OCI-LY7 (cell line): ENCODE measurements around the gene AFG3L2. TPM values are rescaled to one million over a fixed set of nuclear protein-coding genes. Genes with fewer than 3 reads are reported as not detected.

ENCODE experiments used
- BruUV-seq: library from RNA; stranded (reverse); fragments of 400-500 nt; replicated peaks from 2 replicates; lab custom pipeline; 2021; lab: Mats Ljungman, UMichigan
- CTCF ChIA-PET: fragments of 300-600 bp; sonication (Branson Sonifier 250); formaldehyde crosslinking; loops from one replicate; lab custom pipeline; 2022; ENCODE audit warnings: antibody characterized with exemption; ENCODE audit not compliant: unreplicated experiment; lab: Charles Lee
- POLR2A ChIA-PET: fragments of 300-600 bp; sonication (Branson Sonifier 250); formaldehyde crosslinking; loops from one replicate; lab custom pipeline; 2022; ENCODE audit warnings: antibody characterized with exemption; lab: Charles Lee
- DNase-seq: peaks from one replicate; pipeline ENCODE4 v3.0.0-alpha.2; 2015; ENCODE audit warnings: low spot score
- H2AFZ ChIP-seq: fragments of 200-600 bp; sonication (generic), shearing (Covaris generic); 2 replicates; pipeline ENCODE4 v1.6.1; 2014; ENCODE audit warnings: mild to moderate bottlenecking, antibody characterized with exemption, low read length, moderate library complexity
- H3K27ac ChIP-seq: fragments of 200-600 bp; sonication (generic); 2 replicates; pipeline ENCODE4 v1.5.1; 2014; ENCODE audit warnings: mixed run types, low read depth, mild to moderate bottlenecking, moderate library complexity, low read length, inconsistent platforms; ENCODE audit not compliant: poor library complexity, severe bottlenecking
- H3K36me3 ChIP-seq: fragments of 200-600 bp; sonication (generic); 2 replicates; pipeline ENCODE4 v1.6.1; 2014; ENCODE audit warnings: mild to moderate bottlenecking, antibody characterized with exemption, low read length, moderate library complexity, mixed read lengths; ENCODE audit not compliant: insufficient read depth
- H3K4me1 ChIP-seq: fragments of 200-600 bp; sonication (generic); 2 replicates; pipeline ENCODE4 v1.5.1; 2014; ENCODE audit warnings: mild to moderate bottlenecking, low read length; ENCODE audit not compliant: insufficient read depth, poor library complexity, severe bottlenecking
- H3K4me2 ChIP-seq: fragments of 200-600 bp; sonication (generic); 2 replicates; pipeline ENCODE4 v1.6.1; 2014; ENCODE audit warnings: mild to moderate bottlenecking, low read length
- H3K4me3 ChIP-seq: fragments of 200-600 bp; sonication (generic); 2 replicates; pipeline ENCODE4 v1.5.1; 2014; ENCODE audit warnings: mild to moderate bottlenecking, low read depth, low read length; ENCODE audit not compliant: poor library complexity, severe bottlenecking
- H3K79me2 ChIP-seq: fragments of 200-600 bp; sonication (generic); 2 replicates; pipeline ENCODE4 v1.6.1; 2016; ENCODE audit warnings: low read depth, mild to moderate bottlenecking, low read length, moderate library complexity, mixed read lengths; ENCODE audit not compliant: insufficient read depth
- H3K9me2 ChIP-seq: fragments of 200-600 bp; sonication (generic); 2 replicates; pipeline ENCODE4 v1.6.1; 2016; ENCODE audit warnings: mild to moderate bottlenecking, low read length, mixed read lengths; ENCODE audit not compliant: insufficient read depth
- H3K9me3 ChIP-seq: fragments of 200-600 bp; sonication (generic); 2 replicates; pipeline ENCODE4 v1.6.1; 2014; ENCODE audit warnings: mild to moderate bottlenecking, mixed run types, low read length, mixed read lengths
- H4K20me1 ChIP-seq: fragments of 200-600 bp; sonication (generic); 2 replicates; pipeline ENCODE4 v1.6.1; 2014; ENCODE audit warnings: mild to moderate bottlenecking, antibody characterized with exemption, low read length, moderate library complexity, mixed read lengths; ENCODE audit not compliant: insufficient read depth
- CTCF ChIP-seq: fragments of 200-600 bp; sonication (generic); conservative IDR thresholded peaks from 2 replicates; pipeline ENCODE4 v1.5.1; 2014; ENCODE audit warnings: mild to moderate bottlenecking, antibody characterized with exemption, low read length, moderate library complexity, mixed read lengths
- EZH2phosphoT487 ChIP-seq: fragments of 200-600 bp; sonication (generic); IDR thresholded peaks from 2 replicates; pipeline ENCODE4 v1.6.1; 2018; ENCODE audit warnings: low read depth, borderline replicate concordance, mild to moderate bottlenecking, mixed run types, antibody characterized with exemption, low read length, moderate library complexity, mixed read lengths
- intact Hi-C: fragments of 100-400 bp; cut with micrococcal nuclease; formaldehyde crosslinking; loops from one replicate; pipeline ENCODE4 v1.10.0; 2022; ENCODE audit not compliant: unreplicated experiment
- total RNA-seq, 2 experiments: library from RNA; depleted of rRNA in 1 of 2; stranded (reverse); fragments of >200 nt in 1 of 2; shearing (Covaris generic) in 1 of 2; gene quantifications; 2 replicates each; pipeline ENCODE4 v1.2.3, GENCODE V29; 2014 to 2022

AFG3L2 gene
- total RNA-seq, 2 experiments from 2014 or later = 44.8 to 72.7 TPM

- Histone ChIP-seq H3K9me2 (no peaks in the 10 kb centered on the region), H3K27ac (no peak overlapping the region), H3K9me3 (no peaks in the 10 kb centered on the region), H3K4me3 (no peak overlapping the region), H3K4me2 (no peak overlapping the region), H4K20me1 (no peaks in the 10 kb centered on the region), H3K79me2 (no peaks in the 10 kb centered on the region), H2AFZ (no peak overlapping the region), H3K4me1 (no peaks in the 10 kb centered on the region), H3K36me3 (peaks cover 96% of the 10 kb centered on the region)
- ChIA-PET POLR2A (interaction anchor here (0.6 kb wide), 1 partner anchor 754 kb away, joined by 5 read pairs; no protein-coding TSS in a partner anchor), CTCF (no interaction called here)
- no peak for DNase-seq
- BruUV-seq = no TSS peak
- intact Hi-C loops = no loop called here
- TF ChIP-seq EZH2phosphoT487 (no peak), CTCF (no peak)
These were observed 17.5 kb downstream of the AFG3L2 start for GRCh38 chr18:12359515-12359927.

- H3K4me2 ChIP-seq = no peak overlapping the region
- H4K20me1 ChIP-seq = no peaks in the 10 kb centered on the region; the same call in 1 of the 2 replicates
- BruUV-seq = no TSS peak
- no peak for DNase-seq
- no peak overlapping the region for H2AFZ ChIP-seq
- H3K27ac ChIP-seq = no peak overlapping the region
- peaks cover 97% of the 10 kb centered on the region for H3K36me3 ChIP-seq
- H3K4me3 ChIP-seq = no peak overlapping the region
- no peaks in the 10 kb centered on the region for H3K79me2 ChIP-seq
- ChIA-PET CTCF (no interaction called here), POLR2A (no interaction called here)
- intact Hi-C loops = no loop called here
- TF ChIP-seq CTCF = no peak
- no peak for TF ChIP-seq EZH2phosphoT487
- no peaks in the 10 kb centered on the region for H3K4me1 ChIP-seq
- H3K9me2 ChIP-seq = no peaks in the 10 kb centered on the region
- H3K9me3 ChIP-seq = no peaks in the 10 kb centered on the region
These were observed 24.8 kb downstream of the AFG3L2 start for GRCh38 chr18:12352188-12352587.

GRCh38 chr18:12347895-12348294, 29.1 kb downstream of the AFG3L2 start:
- Histone ChIP-seq H3K9me3 (no peaks in the 10 kb centered on the region), H3K36me3 (peaks cover 93% of the 10 kb centered on the region), H2AFZ (no peak overlapping the region), H3K4me2 (no peak overlapping the region), H3K4me3 (no peak overlapping the region), H3K79me2 (no peaks in the 10 kb centered on the region), H3K27ac (no peak overlapping the region), H3K9me2 (no peaks in the 10 kb centered on the region), H4K20me1 (no peaks in the 10 kb centered on the region; the same call in 1 of the 2 replicates), H3K4me1 (no peaks in the 10 kb centered on the region)
- POLR2A ChIA-PET = interaction anchor here (1.1 to 2.6 kb wide), 4 partner anchors 10 to 29 kb away, joined by 3 to 8 read pairs (median 4); partner anchors contain the start of gene AFG3L2
- DNase-seq = no peak
- CTCF ChIA-PET = no interaction called here
- TF ChIP-seq CTCF = no peak
- no peak for TF ChIP-seq EZH2phosphoT487
- BruUV-seq = no TSS peak
- intact Hi-C loops = no loop called here
